Upper lobe of left lung (tissue), 4 donors: ENCODE data around the gene COX6B2.

Source experiments
- CTCF ChIP-seq, 6 experiments: fragments of 450-650 bp in 4 of 6; fragments of 200-600 bp in 2 of 6; sonication (generic) in 2 of 6; IDR thresholded peaks; one replicate each; pipeline ENCODE4 v1.5.1; 2016 to 2019; ENCODE audit warnings: antibody characterized with exemption in 6 of 6
- EP300 ChIP-seq, 4 donors: sonication (generic); formaldehyde crosslinking; IDR thresholded peaks; one replicate each; pipeline ENCODE4 v1.5.1; 2017; ENCODE audit warnings: antibody characterized with exemption in 4 of 4, control low read depth in 2 of 4
- POLR2A ChIP-seq, 4 donors: fragments of 450-650 bp; IDR thresholded peaks; one replicate each; pipeline ENCODE4 v1.5.1; 2016 to 2017; ENCODE audit warnings: antibody characterized with exemption in 4 of 4, mild to moderate bottlenecking in 2 of 4

- no peak for TF ChIP-seq CTCF (IDR thresholded peaks at IDR 0.05)
- TF ChIP-seq POLR2A (IDR thresholded peaks at IDR 0.05): no peak
- TF ChIP-seq EP300 (IDR thresholded peaks at IDR 0.05): no peak
Measured at GRCh38 chr19:55384920-55385723, 30.6 kb upstream of the COX6B2 start.
